WTC11 (cell line): ENCODE results near the gene FAM227B.

ENCODE experiments used
- EMX1 ChIP-seq: fragments of 250-450 bp; sonication (Bioruptor Pico); IDR thresholded peaks from 2 replicates; pipeline ENCODE4 v1.8.0; 2021; ENCODE audit warnings: mild to moderate bottlenecking
- NR1H2 ChIP-seq: sonication (generic); formaldehyde crosslinking; IDR thresholded peaks from 2 replicates; pipeline ENCODE4 v1.9.0; 2021; ENCODE audit warnings: mild to moderate bottlenecking, moderate library complexity, missing genetic modification reagents
- TF ChIP-seq, protein P1 (sequence below): sonication (generic); formaldehyde crosslinking; IDR thresholded peaks from 2 replicates; pipeline ENCODE4 v1.8.1; 2023; ENCODE audit warnings: mild to moderate bottlenecking, moderate library complexity, missing genetic modification reagents
- TF ChIP-seq, protein P2 (sequence below): fragments of 200-600 bp; IDR thresholded peaks from 2 replicates; pipeline ENCODE4 v1.8.0; 2022; ENCODE audit warnings: antibody characterized with exemption

GRCh38 chr15:49625460-49626036, 4.9 kb upstream of the FAM227B start:
- TF ChIP-seq, protein P1, sequence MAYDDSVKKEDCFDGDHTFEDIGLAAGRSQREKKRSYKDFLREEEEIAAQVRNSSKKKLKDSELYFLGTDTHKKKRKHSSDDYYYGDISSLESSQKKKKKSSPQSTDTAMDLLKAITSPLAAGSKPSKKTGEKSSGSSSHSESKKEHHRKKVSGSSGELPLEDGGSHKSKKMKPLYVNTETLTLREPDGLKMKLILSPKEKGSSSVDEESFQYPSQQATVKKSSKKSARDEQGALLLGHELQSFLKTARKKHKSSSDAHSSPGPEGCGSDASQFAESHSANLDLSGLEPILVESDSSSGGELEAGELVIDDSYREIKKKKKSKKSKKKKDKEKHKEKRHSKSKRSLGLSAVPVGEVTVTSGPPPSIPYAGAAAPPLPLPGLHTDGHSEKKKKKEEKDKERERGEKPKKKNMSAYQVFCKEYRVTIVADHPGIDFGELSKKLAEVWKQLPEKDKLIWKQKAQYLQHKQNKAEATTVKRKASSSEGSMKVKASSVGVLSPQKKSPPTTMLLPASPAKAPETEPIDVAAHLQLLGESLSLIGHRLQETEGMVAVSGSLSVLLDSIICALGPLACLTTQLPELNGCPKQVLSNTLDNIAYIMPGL (CRISPR knock-in tag), result no peak
- TF ChIP-seq EMX1 (CRISPR knock-in tag), result no peak
- TF ChIP-seq, protein P2, sequence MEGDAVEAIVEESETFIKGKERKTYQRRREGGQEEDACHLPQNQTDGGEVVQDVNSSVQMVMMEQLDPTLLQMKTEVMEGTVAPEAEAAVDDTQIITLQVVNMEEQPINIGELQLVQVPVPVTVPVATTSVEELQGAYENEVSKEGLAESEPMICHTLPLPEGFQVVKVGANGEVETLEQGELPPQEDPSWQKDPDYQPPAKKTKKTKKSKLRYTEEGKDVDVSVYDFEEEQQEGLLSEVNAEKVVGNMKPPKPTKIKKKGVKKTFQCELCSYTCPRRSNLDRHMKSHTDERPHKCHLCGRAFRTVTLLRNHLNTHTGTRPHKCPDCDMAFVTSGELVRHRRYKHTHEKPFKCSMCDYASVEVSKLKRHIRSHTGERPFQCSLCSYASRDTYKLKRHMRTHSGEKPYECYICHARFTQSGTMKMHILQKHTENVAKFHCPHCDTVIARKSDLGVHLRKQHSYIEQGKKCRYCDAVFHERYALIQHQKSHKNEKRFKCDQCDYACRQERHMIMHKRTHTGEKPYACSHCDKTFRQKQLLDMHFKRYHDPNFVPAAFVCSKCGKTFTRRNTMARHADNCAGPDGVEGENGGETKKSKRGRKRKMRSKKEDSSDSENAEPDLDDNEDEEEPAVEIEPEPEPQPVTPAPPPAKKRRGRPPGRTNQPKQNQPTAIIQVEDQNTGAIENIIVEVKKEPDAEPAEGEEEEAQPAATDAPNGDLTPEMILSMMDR, result no peak
- no peak for TF ChIP-seq NR1H2 (CRISPR knock-in tag)
